Fibroblast of the aortic adventitia (primary cell): ENCODE results near the gene MMP24OS. TPM values are rescaled to one million over a fixed set of nuclear protein-coding genes. Genes with fewer than 3 reads are reported as not detected.

Experiments used
- DNase-seq: peaks from one replicate; pipeline ENCODE4 v3.0.0-alpha.2; 2010; ENCODE audit warnings: low read depth
- H3K4me3 ChIP-seq: 2 replicates; pipeline ENCODE4 v1.5.1; 2011; ENCODE audit warnings: low read depth, mild to moderate bottlenecking, control low read depth, low read length, moderate library complexity
- CTCF ChIP-seq: IDR thresholded peaks from 2 replicates; pipeline ENCODE4 v1.5.1; 2011; ENCODE audit warnings: mild to moderate bottlenecking, low read length, control low read depth, inconsistent platforms; ENCODE audit not compliant: insufficient read depth
- total RNA-seq: library from RNA; depleted of rRNA; stranded (reverse); fragments of >200 nt; gene quantifications from 2 replicates; pipeline ENCODE4 v1.2.3, GENCODE V29; 2012; ENCODE audit warnings: low replicate concordance

Gene MMP24OS
- total RNA-seq, 1 donor = 28.7 TPM

GRCh38 chr20:35295674-35296073 is 17.8 kb upstream of the MMP24OS start:
- no peak for DNase-seq
- TF ChIP-seq CTCF = no peak
- no peak overlapping the region for H3K4me3 ChIP-seq

GRCh38 chr20:35295058-35295457 is 17.1 kb upstream of the MMP24OS start:
- DNase-seq = no peak
- TF ChIP-seq CTCF = no peak
- H3K4me3 ChIP-seq = no peak overlapping the region

- no peak for TF ChIP-seq CTCF
- no peak for DNase-seq
- no peak overlapping the region for H3K4me3 ChIP-seq
Observed at GRCh38 chr20:35294293-35294685, 16.4 kb upstream of the MMP24OS start.

- DNase-seq = no peak
- TF ChIP-seq CTCF = no peak
- H3K4me3 ChIP-seq = no peak overlapping the region
Observed at GRCh38 chr20:35293303-35294292, 15.7 kb upstream of the MMP24OS start.

- DNase-seq = no peak
- H3K4me3 ChIP-seq = no peak overlapping the region
- no peak for TF ChIP-seq CTCF
Observed at GRCh38 chr20:35292504-35293285, 14.8 kb upstream of the MMP24OS start.

- no peak within 1 kb of the TSS for H3K4me3 ChIP-seq
- DNase-seq = no peak
- no peak for TF ChIP-seq CTCF
Observed at GRCh38 chr20:35291654-35292503, 14.0 kb upstream of the MMP24OS start, which contains the start of gene FAM83C. TSS of gene FAM83C (minus strand) at chr20:35292425. CDS start at chr20:35292304, 121 bp downstream.
